GM18861 (cell line): ENCODE measurements around the gene MEGF11.

Source experiments
- ATAC-seq: cut with Tn5 transposase; IDR thresholded peaks from one replicate; pipeline ENCODE4 v1.9.1; 2021; ENCODE audit not compliant: unreplicated experiment

MEGF11 gene

DNA sequence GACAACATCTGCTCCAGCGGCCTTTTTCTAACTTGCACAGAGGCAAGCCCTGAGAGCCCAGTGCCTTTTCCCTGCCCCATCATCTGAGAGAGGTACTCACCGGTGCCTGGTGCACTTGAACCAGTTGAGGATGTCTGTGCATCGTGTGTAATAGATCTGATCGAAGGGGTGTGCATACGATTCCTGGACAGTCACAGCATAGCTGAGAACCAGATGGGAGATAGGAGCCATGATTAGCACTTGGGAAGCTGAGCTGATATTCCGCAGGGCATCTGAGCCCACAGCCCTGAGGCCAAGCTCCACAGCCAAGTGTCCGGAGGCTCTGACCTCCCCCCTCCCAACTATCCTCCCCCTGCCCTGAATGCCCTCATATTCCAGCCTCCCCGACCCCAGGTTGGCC lies 129.8 kb downstream of the MEGF11 start:
- ATAC-seq = no peak

DNA sequence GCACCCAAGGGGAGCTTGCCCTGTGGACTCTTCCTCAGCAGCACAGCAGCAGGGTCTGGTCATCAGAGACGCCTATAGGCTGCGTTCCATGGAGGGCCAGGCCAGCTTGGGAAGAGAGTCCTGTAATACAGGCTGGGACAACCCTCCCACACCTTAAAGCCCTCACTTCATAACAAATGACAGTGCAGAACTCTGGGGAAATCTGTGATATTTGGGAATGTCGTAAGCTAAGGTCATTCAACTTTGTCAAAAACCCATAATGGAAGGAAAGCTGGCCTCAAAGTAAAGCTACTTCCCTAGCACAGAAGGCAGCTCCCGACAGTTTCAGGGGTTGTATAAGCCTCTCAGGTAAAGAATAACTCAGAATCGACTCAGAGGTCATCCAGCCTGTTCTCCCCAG lies 133.1 kb downstream of the MEGF11 start:
- no peak for ATAC-seq

DNA sequence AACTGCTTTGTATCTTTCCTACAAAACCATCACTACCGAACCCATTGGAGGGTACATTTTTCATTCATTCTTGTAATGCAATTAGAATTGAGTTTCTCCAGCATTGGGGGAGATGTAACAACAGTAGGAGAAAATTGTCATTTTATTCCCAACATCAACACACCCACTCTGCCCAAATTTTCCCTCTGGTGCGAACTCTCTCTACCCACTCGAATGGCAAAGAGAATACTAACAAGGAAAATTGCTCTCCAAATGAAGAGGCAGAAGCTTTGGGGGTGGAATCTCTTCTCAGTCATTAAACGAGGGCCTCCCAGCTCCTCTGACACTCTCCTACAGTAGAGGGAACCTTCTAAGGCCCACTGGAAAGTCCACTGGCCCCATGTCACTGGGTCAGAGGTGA lies 135.7 kb downstream of the MEGF11 start:
- no peak for ATAC-seq

DNA sequence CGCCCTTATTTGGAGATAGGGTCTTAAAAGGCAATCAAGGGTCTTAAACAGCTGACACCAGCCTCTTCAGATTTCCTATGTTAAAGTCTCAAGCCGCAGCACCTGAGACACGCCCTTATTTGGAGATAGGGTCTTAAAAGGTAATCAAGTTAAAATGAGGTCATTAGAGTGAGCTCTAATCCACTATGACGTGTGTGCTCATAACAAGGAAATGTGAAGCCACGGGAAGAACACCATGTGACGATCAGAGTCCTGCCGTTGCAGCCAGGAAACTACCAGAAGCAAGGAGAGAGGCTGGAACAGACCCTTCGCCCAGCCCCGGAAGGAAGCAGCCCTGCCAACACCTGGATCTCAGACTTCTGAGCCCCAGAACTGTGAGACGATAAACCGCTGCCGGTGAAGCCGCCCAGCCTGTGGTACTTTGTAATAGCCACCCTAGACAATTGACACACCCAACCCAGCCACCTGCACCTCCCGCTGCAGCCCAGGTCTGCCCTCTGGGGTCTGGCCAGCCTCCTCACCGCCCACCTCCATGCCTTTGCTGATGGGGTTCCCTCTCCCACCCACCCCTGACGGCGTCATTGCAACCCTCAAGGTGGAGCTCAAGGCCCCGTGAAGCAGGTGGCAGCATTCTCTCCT lies 137.9 kb downstream of the MEGF11 start:
- ATAC-seq = no peak

DNA sequence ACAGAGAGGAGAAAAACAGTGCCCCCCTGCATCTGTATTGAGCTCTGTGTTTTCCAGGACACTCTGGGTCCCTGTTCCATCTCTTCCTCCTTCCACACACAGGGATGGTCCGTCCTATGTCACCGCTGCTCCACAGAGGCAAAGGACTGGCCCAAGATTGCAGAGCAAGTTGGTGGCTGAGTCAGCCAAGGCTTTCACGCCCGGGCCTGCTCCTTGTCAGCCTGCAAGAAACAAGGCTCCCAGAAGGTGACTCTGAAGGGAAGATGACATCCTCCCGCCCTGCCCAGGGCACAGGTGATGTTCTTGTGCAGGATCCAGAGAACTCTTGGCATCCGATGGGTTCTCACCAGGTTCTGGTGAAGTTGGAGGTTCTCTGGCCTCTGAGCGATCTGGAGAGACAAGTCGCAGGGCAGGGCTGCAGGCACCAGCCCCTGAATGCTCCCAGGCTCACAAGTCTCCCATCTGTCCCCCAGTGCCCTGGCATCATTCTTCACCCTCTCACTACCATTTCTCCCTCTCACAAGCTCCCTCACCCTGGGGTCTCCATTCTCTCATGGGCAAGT lies 138.6 kb downstream of the MEGF11 start:
- ATAC-seq = no peak

DNA sequence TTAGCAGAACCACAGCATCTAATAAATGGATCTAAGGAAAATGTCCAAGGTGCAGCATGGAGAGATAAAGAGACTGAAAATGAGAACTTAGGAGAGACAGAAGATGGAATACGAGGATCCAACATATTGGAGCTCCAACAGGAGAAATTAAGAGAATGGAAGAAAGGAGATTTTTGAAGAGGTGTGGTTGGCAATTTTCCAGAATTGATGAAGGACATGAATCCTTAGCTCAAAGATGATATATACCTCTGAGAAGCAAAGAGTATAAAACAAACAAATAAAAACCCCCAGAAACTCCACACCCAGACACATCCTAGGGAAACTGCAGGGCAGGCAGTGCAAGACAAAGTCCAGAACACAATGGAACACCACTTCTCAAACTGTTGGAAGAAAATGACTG lies 141.2 kb downstream of the MEGF11 start:
- no peak for ATAC-seq

DNA sequence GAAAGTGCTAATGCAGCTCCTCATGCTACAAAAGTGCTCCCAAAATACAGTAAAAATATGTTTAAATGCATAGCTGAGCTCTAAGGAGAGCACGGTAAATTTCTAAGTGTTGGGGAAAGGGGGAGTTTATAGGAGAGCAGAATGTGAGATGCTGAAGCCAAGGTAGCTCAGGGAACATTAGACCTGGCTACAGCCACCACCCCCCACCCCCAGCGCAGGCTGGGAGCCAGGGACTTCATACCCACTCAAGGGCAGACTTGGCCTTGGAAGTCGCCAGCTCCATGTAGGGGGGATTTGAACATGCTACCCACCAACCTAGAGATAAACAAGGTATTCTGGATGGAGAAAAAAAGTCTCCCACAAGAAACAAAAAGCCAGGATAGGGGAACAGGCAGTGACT lies 142.2 kb downstream of the MEGF11 start:
- no peak for ATAC-seq

DNA sequence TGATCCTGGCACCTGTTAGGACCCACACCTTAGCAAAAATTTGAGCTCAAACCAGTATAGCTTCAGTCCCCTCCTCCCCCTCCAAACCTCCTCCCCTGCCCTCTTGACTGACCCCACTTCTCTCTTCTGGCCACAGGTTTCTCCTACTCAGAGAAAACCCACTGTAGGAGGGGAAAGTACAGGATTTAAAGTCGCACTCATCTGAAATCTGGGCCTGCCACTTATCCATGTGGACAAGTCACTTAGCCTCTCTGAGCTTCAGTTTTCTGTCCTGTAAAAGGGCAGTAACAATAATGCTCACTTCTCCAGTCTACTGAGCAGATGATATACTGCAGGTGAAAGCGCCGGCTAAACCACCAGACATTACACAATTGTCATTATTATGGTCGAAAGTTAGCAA lies 142.7 kb downstream of the MEGF11 start:
- no peak for ATAC-seq

DNA sequence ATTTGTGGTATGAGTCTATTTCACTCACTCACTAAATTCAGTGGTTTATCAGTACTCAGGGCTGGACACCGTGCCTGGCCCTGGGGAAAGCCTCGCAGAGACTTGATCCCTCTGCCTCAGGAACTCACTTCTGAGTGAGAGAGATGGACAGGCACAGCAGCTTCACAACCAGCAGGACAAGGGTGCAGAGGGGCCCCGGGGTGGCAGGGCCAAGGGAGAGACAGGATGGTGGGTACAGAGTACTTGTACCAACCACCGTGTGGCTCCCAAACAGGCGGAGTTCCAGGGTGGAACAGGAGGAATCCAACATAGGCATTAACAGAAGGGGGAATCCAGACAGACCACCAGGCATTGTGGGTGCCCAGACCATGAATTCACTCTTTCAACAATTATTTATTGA lies 143.7 kb downstream of the MEGF11 start:
- ATAC-seq = no peak

DNA sequence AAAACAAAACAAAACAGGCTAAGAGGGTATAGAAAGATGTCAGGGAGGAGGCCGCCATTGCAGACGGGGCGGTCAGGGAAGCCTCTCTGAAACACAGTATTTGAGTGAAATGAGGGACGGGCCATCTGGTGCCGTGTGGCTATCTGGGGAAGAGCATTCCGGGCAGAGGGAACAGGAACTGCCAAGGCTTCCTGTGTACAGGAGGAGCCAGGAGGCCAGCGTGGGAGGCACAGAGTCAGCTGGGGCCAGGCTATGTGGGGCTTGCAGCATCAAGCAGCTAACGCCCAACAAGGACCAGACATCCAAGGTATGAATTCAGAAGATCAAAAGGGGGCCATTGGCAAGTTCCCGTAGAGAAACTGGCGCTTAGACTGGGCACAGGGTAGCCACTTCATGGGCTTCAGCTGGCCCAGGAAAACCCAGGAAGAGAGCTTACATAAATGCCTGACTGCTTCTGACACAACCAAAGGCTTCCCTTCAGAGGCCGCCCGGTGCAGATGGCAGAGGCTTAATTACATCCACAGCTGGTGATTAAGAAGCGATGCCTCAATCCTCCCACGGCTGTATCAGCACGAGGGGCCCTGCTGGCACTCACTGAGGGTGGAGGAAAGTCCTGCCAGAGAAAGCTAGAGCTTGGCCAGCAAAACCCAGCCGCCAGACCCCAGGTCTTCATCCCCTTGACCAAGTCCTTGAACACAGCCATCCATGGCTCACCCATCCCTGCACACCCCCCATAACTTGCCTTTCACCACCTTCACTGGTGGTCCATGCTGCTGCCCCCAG lies 144.9 kb downstream of the MEGF11 start:
- no peak for ATAC-seq

DNA sequence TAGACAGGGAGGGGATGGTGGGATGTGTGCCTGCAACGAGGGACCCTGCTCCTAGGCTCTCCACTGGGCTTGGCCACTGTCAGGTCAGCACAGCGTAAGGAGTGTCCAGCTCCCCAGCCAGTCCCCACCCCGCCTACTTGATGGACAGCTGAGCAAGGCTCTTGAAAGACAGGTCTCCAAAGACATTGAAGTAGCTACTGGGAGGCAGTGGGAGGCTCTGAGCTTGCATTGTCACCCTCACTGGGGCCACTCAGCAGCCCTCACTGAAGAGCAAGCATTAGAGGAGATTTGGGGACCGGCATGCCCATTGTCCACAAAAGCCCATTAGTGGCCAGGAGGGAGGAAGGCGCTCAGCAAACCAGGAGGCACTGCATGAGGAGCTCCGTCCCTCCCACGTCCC lies 146.5 kb downstream of the MEGF11 start:
- no peak for ATAC-seq

DNA sequence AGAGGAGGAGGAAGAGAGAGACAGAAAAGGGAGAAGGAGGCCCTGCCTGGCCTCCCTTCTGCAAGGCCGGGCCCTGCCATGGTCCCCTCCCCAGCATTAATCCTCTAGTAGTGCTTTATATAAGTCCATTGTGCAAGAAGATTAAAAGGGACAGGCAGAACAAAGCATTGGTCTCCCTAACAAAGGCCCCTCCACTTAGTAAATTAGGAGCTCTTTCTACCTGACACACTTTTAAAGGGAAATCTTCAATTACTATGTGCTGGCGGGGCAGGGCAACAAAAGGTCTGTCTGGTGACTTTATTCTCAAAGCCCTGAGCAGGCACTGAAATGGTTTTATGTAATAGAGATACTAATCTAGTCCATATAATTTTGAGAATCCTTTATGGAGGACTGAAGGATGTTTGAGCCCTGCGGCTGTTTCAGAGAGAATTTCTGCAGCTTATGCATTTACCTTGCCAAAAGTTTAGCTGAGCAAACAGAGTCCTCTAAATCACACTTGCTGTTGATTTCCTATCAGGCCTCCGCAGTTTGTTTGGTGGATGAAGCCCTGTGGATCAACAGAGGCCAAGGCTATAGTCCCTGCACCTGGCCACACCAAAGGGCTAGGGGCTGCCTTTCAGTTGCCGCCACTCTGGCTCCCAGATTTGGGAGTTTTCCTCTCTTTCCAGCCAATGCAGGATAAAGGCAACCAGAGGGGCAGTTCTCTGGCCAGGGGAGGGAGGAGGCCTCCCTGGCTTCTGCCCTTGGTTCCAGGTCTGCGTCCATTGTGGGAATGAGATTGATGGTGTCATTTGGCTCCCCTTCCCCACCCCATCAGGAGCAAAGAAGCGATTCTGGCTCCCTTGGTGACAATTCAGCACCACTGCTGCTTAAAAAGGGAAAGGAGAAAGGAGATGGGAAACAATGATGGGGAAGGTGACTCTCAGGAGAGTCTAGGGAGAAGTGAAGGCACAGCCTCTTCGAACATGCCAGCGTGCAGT lies 148.0 kb downstream of the MEGF11 start:
- no peak for ATAC-seq

DNA sequence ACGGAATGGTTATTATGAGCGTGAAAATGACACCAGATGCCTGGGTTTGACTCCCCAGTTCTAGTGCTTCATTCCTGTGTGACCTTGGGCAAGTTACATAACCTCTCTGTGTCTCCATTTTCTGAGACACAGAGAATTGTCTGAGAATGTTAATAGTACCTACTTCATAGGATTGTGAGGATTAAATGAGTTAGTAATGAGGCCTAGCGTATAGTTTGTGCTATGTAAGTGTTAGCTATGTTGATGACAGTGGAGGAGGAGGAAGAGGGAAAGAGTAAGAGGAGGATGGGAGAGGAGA lies 150.3 kb downstream of the MEGF11 start:
- no peak for ATAC-seq

DNA sequence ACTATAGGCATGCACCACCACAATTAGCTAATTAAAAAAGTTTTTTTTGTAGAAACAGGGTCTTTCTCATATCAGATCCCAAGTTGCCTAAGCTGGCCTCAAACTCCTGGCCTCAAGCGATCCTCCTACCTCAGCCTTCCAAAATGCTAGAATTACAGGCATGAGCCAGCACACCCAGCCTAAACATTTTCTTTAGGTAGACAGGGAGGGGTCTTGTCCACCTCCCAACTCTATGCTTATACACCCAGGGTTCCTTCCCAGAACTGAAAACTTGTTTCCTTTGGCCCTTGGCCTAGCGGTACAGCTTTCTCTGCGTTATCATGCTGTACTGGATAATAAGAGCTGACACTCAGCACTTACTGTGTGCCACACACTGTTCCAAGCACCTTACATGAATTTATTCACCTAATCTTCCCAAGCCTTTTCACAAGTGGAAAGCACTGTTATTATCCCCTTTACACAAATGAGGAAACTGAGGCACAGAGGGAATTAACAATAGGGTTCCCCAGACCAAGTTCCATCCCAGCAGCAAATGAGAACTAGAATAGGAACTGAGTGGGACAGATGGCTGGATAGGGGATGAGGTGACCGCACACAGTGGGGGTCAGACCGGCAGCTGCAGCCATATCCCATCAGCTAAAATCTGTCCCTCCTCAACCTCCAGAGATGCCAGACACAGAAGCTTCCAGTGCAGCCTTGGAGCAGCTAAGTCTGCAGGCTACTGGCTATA lies 150.8 kb downstream of the MEGF11 start:
- no peak for ATAC-seq

DNA sequence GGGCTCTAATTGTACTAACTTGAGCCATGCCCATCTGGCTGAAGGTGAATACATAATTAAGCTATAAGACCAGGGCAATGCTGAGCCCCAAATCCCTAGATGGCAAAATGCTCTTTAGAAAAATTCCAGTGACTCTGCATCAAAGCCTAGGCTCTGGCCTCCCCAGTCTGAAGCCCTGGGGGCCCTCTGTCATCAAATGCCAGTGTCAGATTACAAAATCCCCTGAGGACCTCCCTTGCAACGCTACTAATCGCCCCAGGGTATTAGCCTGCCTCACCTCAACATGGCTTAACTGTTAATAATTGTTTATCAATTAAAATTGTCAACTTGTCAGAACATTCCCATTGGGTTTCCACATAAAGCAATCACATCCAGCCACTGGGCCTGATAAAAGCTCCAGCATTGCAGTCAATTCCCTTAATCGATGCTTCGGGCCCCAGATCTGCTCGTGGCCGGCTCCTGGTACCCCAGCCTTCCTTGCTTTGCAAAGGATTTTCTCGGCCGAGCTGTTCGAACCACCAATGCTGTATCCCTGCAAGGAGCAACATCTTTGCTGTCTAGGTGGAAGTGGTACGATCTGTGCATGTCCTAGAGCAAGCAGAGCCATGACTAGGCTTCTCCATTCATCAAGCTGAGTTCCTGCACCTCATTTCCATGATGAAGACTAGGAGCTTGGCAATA lies 151.7 kb downstream of the MEGF11 start:
- no peak for ATAC-seq

DNA sequence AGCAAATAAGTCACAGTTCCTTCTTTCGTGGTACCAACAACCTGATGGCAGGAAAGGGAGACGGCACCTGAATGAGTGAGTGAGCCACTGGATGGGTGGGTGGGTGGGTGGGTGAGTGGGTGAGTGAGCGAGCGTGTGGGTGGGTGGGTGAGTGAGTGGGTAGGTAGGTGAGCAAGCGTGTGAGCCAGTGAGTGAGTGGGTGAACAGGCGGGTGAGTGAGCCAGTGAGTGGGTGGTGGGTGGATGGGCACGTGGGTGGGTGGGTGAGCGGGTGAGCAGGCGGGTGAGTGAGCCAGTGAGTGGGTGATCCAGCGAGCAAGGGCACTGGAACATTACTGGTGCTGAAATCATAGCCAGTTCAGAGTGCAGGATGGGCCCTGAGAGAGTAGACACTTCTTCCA lies 152.8 kb downstream of the MEGF11 start:
- ATAC-seq = no peak

DNA sequence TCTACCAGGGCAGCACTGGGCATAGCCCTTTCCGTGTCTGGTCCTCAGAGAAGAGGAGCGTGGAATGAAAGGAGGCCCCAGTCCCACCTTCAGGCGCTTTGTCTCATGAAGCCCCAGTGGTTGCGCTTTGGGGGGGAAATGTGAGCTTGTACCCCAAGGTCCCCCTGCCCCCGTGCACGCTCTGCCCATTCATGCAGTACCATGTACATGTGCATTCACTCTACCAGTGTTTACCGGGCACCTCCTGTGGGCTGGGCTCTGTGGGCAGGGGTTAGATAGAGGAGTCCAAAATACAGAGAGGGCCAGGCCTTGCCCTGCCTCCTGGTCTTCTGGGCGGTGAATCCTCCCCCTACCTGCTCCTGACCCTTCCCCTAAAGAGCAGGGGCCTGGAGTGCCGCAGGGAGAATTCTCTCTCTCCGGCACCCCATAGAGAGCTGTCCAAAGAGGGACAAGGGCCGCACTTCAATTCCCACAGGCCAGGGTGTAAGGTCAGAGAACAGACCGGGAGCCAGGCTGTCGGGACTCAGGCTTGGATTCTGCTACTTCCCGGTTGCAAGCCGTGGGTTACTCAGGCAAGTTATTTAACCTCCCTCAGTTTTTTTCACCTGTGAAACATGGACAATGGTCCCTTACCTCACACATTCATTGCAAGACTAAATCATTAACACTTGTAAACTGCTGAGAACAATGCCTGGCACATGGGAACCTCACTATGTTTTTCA lies 153.4 kb downstream of the MEGF11 start:
- no peak for ATAC-seq

DNA sequence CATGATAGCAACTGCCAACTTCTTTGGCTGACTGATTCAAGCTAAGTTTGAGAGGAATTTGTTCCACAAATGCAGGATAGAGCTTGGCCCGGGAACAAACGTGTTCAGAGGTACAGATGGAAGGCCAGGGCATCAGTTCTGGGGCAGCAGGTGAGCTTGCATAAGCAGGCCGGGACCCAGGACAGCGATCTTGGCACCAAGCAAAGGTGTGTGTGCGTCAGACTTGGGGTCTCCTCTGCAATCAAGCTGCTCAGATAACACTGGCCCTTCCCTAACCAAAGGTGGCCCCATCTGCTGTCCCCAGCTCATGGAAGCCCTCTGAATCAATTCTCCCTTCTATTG lies 155.6 kb downstream of the MEGF11 start:
- no peak for ATAC-seq

DNA sequence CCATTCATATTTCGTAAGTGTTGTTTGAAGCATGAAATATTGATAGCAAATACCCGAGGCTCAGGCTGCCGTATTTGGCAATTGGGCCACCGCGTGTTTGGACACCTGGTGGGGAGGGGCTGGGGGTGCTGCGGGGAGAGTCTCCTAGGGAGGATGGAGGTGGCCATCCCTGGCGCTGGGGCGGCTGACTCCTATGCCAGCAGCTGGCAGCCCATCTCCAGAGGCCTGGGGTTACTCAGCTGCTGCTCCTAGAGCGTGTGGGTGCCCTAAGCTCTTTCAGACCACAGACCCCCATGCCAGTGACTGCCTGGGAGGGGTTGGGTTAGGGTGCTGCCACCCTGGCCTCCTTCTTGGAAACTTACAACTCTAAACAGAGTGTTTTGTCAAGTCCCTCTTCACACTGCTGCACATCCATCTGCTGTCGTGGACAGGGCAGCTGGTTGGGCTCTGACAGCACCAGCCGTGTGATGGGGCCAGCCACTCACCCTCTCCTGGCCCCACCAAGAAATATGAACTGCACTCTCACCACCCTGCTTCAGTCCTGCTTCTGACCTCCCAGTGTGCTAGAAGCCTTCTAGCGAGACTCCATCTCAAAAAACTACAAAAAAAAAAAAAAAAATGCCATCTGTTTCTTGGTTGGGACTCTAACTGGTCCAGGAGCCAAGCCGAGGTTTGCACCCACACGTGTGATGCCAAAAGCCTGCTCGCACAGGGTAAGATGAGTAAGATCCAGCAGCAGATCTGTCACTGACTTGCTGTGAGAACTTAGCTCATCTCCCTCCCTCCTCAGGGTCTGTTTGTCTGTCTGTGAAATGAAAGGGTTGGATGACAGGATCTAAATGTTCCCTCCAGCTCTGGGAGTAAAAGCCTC lies 156.2 kb downstream of the MEGF11 start:
- ATAC-seq = no peak
